LNCAP (cell line): ENCODE measurements around the gene CDCA7L.

Experiments used
- CTCF ChIP-seq: fragments of 450-650 bp; IDR thresholded peaks from 2 replicates; pipeline ENCODE4 v1.5.1; 2017; ENCODE audit warnings: mild to moderate bottlenecking

Gene CDCA7L

GRCh38 chr7:21953781-21954180, 8.1 kb upstream of the CDCA7L start:
- no peak for TF ChIP-seq CTCF

- no peak for TF ChIP-seq CTCF
Measured at GRCh38 chr7:21948887-21949540, 3.3 kb upstream of the CDCA7L start.

GRCh38 chr7:21948364-21948763, 2.7 kb upstream of the CDCA7L start:
- no peak for TF ChIP-seq CTCF

DNA sequence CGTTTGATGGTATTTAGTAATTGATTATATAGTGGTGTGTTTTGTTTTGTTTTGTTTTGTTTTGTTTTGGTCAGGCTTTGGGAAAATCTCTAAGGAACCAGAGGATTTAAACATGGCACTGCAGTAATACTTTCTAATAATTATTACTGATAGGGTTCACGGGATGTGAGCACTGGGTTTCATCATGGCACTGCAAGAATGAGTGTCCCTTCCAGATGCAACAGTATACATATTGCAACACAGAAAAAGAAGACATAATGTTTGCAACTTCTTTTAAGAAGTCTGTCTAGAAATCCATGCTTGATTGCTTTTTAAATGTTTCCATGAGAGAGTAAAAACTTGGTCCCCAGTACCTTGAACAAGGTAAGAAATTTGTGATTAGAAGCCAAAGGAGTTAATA, 2.2 kb upstream of the CDCA7L start:
- TF ChIP-seq CTCF, result no peak

DNA sequence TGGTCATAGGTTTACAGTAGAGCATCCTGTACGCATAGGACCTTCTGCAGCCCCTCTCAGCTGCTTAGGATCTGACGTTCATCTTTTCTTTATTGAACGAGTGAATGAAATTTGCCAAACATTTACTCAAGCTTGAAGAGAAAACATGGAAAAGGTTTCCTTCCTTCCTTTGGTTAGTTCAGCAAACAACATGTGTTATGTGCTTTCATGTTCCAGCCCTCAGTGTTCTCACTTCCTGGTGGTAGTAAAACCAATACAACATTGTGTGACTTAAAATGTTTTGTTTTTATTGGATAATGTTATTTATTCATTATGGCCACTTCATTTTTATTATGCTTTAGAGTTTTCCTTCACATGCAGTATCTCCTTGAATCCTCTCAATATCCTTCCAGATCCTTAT, 1.4 kb upstream of the CDCA7L start:
- no peak for TF ChIP-seq CTCF

DNA sequence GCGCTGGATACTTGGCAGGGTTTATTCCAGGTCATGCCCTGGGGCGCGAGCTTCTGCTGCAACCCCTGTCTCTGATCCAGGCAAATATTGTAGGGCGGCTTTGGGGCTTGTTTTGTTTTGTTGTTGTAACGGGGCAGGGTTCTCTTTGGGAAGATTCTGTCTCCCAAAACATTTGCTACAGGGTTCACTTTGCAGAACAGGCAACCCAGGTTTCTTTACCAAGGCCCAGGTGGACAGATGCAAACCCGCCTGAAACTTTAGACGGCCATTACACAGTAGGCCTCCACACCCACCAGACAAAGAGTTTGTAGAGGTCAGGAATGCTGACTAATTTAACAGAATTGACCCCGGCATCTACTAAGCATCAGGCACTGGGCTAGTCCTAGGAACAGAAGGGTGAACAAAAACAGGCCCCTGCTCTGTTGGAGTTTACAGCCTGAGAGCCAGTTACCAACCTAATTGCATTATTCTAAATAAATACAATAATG, 567 bp upstream of the CDCA7L start:
- TF ChIP-seq CTCF, result no peak

- TF ChIP-seq CTCF, result 0 out of 2 replicates have a peak, but pooled peaks have one; percentile 8
Measured at GRCh38 chr7:21944616-21945453, 864 bp downstream of the CDCA7L start.
